Neural cell (in vitro differentiated cells): ENCODE measurements around the gene OSGEP. TPM values are rescaled to one million over a fixed set of nuclear protein-coding genes. Genes with fewer than 3 reads are reported as not detected.

Experiments used
- H2AFZ ChIP-seq: fragments of 200-600, 300-800 bp; sonication (generic), shearing (Covaris generic); 2 replicates; pipeline ENCODE4 v1.6.0; 2014; ENCODE audit warnings: low read depth, mild to moderate bottlenecking, antibody characterized with exemption, low read length, moderate library complexity
- H3F3A ChIP-seq: fragments of 200-600 bp; shearing (Covaris generic); 2 replicates; pipeline ENCODE4 v1.6.1; 2016; ENCODE audit warnings: mild to moderate bottlenecking, moderate library complexity, mixed read lengths, antibody characterized with exemption, low read length; ENCODE audit not compliant: insufficient read depth, poor library complexity, severe bottlenecking
- H3K27ac ChIP-seq: fragments of 200-600, 300-800 bp; sonication (generic), shearing (Covaris generic); 2 replicates; pipeline ENCODE4 v1.5.1; 2014; ENCODE audit warnings: mild to moderate bottlenecking, low read length, moderate library complexity
- H3K27me3 ChIP-seq: fragments of 300-800, 200-600 bp; sonication (generic), shearing (Covaris generic); 2 replicates; pipeline ENCODE4 v1.6.0; 2014; ENCODE audit warnings: mild to moderate bottlenecking, low read depth, low read length, moderate library complexity; ENCODE audit not compliant: insufficient read depth
- H3K36me3 ChIP-seq: fragments of 300-800, 200-600 bp; sonication (generic), shearing (Covaris generic); 2 replicates; pipeline ENCODE4 v1.5.1; 2014; ENCODE audit warnings: mild to moderate bottlenecking, antibody characterized with exemption, low read length, moderate library complexity; ENCODE audit not compliant: insufficient read depth
- H3K4me2 ChIP-seq: fragments of 300-800, 200-600 bp; sonication (generic), shearing (Covaris generic); 2 replicates; pipeline ENCODE4 v1.6.0; 2014; ENCODE audit warnings: mild to moderate bottlenecking, low read length
- H3K4me3 ChIP-seq: fragments of 300-800, 200-600 bp; sonication (generic), shearing (Covaris generic); 2 replicates; pipeline ENCODE4 v1.5.1; 2014; ENCODE audit warnings: mild to moderate bottlenecking, low read length, moderate library complexity
- H3K79me2 ChIP-seq: fragments of 200-600 bp; shearing (Covaris generic); replicated peaks from 2 replicates; pipeline ENCODE4 v1.6.0; 2014; ENCODE audit warnings: mild to moderate bottlenecking, low read length, moderate library complexity; ENCODE audit not compliant: insufficient read depth
- H3K9ac ChIP-seq: fragments of 300-800, 200-600 bp; sonication (generic), shearing (Covaris generic); 2 replicates; pipeline ENCODE4 v1.6.1; 2016; ENCODE audit warnings: mild to moderate bottlenecking, low read length, mixed read lengths
- H3K9me2 ChIP-seq: fragments of 200-600 bp; shearing (Covaris generic); 2 replicates; pipeline ENCODE4 v1.6.1; 2016; ENCODE audit warnings: mild to moderate bottlenecking, low read length, mixed read lengths; ENCODE audit not compliant: insufficient read depth
- H3K9me3 ChIP-seq: fragments of 200-600, 300-800 bp; sonication (generic), shearing (Covaris generic); 2 replicates; pipeline ENCODE4 v1.6.1; 2016; ENCODE audit warnings: mild to moderate bottlenecking, mixed run types, low read length, moderate library complexity, mixed read lengths
- H4K20me1 ChIP-seq: fragments of 200-600 bp; shearing (Covaris generic); 2 replicates; pipeline ENCODE4 v1.6.1; 2016; ENCODE audit warnings: mild to moderate bottlenecking, mixed run types; ENCODE audit not compliant: insufficient read depth
- EP300 ChIP-seq: fragments of 450-650 bp; conservative IDR thresholded peaks from 2 replicates; pipeline ENCODE4 v1.6.1; 2014; ENCODE audit warnings: antibody characterized with exemption, mild to moderate bottlenecking, moderate library complexity; ENCODE audit not compliant: poor library complexity, severe bottlenecking
- EZH2 ChIP-seq: fragments of 200-600, 300-800 bp; shearing (Covaris generic), sonication (generic); IDR thresholded peaks from 2 replicates; pipeline ENCODE4 v1.6.1; 2014; ENCODE audit warnings: antibody characterized with exemption, low read length, borderline replicate concordance, mild to moderate bottlenecking; ENCODE audit not compliant: insufficient read depth, poor library complexity, severe bottlenecking
- MXI1 ChIP-seq: fragments of 450-650 bp; conservative IDR thresholded peaks from 2 replicates; pipeline ENCODE4 v1.6.1; 2014; ENCODE audit warnings: antibody characterized with exemption, mild to moderate bottlenecking; ENCODE audit not compliant: poor library complexity, severe bottlenecking
- POLR2AphosphoS5 ChIP-seq: IDR thresholded peaks from 2 replicates; pipeline ENCODE4 v1.6.1; 2012
- RAD21 ChIP-seq: fragments of 450-650 bp; conservative IDR thresholded peaks from 2 replicates; pipeline ENCODE4 v1.6.1; 2014; ENCODE audit warnings: antibody characterized with exemption, mild to moderate bottlenecking, moderate library complexity
- REST ChIP-seq: IDR thresholded peaks from 2 replicates; pipeline ENCODE4 v1.6.1; 2012; ENCODE audit warnings: borderline replicate concordance
- polyA plus RNA-seq: library from polyadenylated mRNA; depleted of rRNA; stranded (reverse); fragments of >200 nt; gene quantifications from 2 replicates; pipeline ENCODE4 v1.2.3, GENCODE V29; 2014
- TF ChIP-seq, protein P1 (sequence below): fragments of 450-650 bp; IDR thresholded peaks from 2 replicates; pipeline ENCODE4 v1.5.1; 2014; ENCODE audit warnings: antibody characterized with exemption, mild to moderate bottlenecking, moderate library complexity; ENCODE audit not compliant: poor library complexity, severe bottlenecking

The OSGEP gene
- polyA plus RNA-seq, 1 donor from 2014 or later: 264 TPM

GRCh38 chr14:20468764-20469241 lies 14.2 kb upstream of the OSGEP start:
- no peaks in the 10 kb centered on the region for H3K36me3 ChIP-seq
- TF ChIP-seq, protein P1, sequence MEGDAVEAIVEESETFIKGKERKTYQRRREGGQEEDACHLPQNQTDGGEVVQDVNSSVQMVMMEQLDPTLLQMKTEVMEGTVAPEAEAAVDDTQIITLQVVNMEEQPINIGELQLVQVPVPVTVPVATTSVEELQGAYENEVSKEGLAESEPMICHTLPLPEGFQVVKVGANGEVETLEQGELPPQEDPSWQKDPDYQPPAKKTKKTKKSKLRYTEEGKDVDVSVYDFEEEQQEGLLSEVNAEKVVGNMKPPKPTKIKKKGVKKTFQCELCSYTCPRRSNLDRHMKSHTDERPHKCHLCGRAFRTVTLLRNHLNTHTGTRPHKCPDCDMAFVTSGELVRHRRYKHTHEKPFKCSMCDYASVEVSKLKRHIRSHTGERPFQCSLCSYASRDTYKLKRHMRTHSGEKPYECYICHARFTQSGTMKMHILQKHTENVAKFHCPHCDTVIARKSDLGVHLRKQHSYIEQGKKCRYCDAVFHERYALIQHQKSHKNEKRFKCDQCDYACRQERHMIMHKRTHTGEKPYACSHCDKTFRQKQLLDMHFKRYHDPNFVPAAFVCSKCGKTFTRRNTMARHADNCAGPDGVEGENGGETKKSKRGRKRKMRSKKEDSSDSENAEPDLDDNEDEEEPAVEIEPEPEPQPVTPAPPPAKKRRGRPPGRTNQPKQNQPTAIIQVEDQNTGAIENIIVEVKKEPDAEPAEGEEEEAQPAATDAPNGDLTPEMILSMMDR: no peak
- TF ChIP-seq RAD21 (no peak), REST (peak; percentile 7), POLR2AphosphoS5 (no peak), MXI1 (no peak), EZH2 (no peak)
- no peaks in the 10 kb centered on the region for H3K79me2 ChIP-seq
- H3F3A ChIP-seq: no peaks in the 10 kb centered on the region
- peak overlapping the region; percentile 77 for H3K9ac ChIP-seq
- peak overlapping the region; percentile 53 for H3K27ac ChIP-seq
- peak overlapping the region; percentile 94 for H2AFZ ChIP-seq
- H3K4me2 ChIP-seq: peak overlapping the region; percentile 98
- no peaks in the 10 kb centered on the region for H3K27me3 ChIP-seq
- H3K9me3 ChIP-seq: no peaks in the 10 kb centered on the region
- no peaks in the 10 kb centered on the region for H3K9me2 ChIP-seq
- H4K20me1 ChIP-seq: no peaks in the 10 kb centered on the region
- H3K4me3 ChIP-seq: peak overlapping the region; percentile 98

- H2AFZ ChIP-seq: peak within 1 kb of the TSS; percentile 77
- H3K36me3 ChIP-seq: no peaks in the 10 kb centered on the region
Observed at GRCh38 chr14:20461225-20462141, 6.9 kb upstream of the OSGEP start, which contains the start of gene PIP4P1. TSS of gene PIP4P1 (minus strand) at chr14:20461434. CDS start at chr14:20461325, 109 bp downstream.

More at GRCh38 chr14:20461225-20462141, 6.9 kb upstream of the OSGEP start, which contains the start of gene PIP4P1:
- Histone ChIP-seq H3K9me2 (no peaks in the 10 kb centered on the region), H3K27ac (peak within 1 kb of the TSS; percentile 90), H3K9me3 (no peaks in the 10 kb centered on the region), H3K9ac (peak within 1 kb of the TSS; percentile 93), H3K27me3 (no peaks in the 10 kb centered on the region), H3K79me2 (peaks cover 33% of the 10 kb centered on the region), H3F3A (no peaks in the 10 kb centered on the region), H3K4me3 (peak within 1 kb of the TSS; percentile 92), H4K20me1 (no peaks in the 10 kb centered on the region), H3K4me2 (peak within 1 kb of the TSS; percentile 53)
- TF ChIP-seq MXI1: peak; percentile 36
- TF ChIP-seq RAD21: peak; percentile 28
- TF ChIP-seq POLR2AphosphoS5: peak; percentile 97
- peak; percentile 63 for TF ChIP-seq REST
- TF ChIP-seq, protein P1: no peak
- peak; percentile 59 for TF ChIP-seq EP300
